HepG2 (cell line): ENCODE measurements around the gene GDF9. TPM values are rescaled to one million over a fixed set of nuclear protein-coding genes. Genes with fewer than 3 reads are reported as not detected.

Experiments used
- EED ChIP-seq: sonication (generic); formaldehyde crosslinking; IDR thresholded peaks from 2 replicates; pipeline ENCODE4 v1.5.0; 2020; ENCODE audit warnings: mild to moderate bottlenecking, missing genetic modification reagents
- MYNN ChIP-seq: sonication (generic); formaldehyde crosslinking; IDR thresholded peaks from 2 replicates; pipeline ENCODE4 v1.4.0; 2020; ENCODE audit warnings: mild to moderate bottlenecking, low read depth, missing genetic modification reagents
- PITX1 ChIP-seq: sonication (generic); formaldehyde crosslinking; IDR thresholded peaks from 2 replicates; pipeline ENCODE4 v1.5.1; 2020; ENCODE audit warnings: mild to moderate bottlenecking, missing genetic modification reagents
- POLR2AphosphoS5 ChIP-seq: IDR thresholded peaks from 2 replicates; pipeline ENCODE4 v1.6.1; 2012; ENCODE audit warnings: low read depth, low read length
- SIX4 ChIP-seq: sonication (generic); formaldehyde crosslinking; IDR thresholded peaks from 2 replicates; pipeline ENCODE4 v1.4.0; 2020; ENCODE audit warnings: missing genetic modification reagents
- SRSF4 ChIP-seq: fragments of 200-400 bp; formaldehyde crosslinking; IDR thresholded peaks from one replicate; pipeline ENCODE4 v1.6.1; 2018; ENCODE audit warnings: mild to moderate bottlenecking, low read depth, low read length, moderate library complexity; ENCODE audit not compliant: poor library complexity, severe bottlenecking
- ZNF121 ChIP-seq: sonication (generic); formaldehyde crosslinking; IDR thresholded peaks from 2 replicates; pipeline ENCODE4 v1.5.0; 2020; ENCODE audit warnings: mild to moderate bottlenecking, missing genetic modification reagents
- ZNF382 ChIP-seq: sonication (generic); formaldehyde crosslinking; IDR thresholded peaks from 2 replicates; pipeline ENCODE4 v1.5.0; 2020; ENCODE audit warnings: missing genetic modification reagents, mild to moderate bottlenecking, borderline replicate concordance
- ZNF567 ChIP-seq: sonication (generic); formaldehyde crosslinking; IDR thresholded peaks from 2 replicates; pipeline ENCODE4 v1.8.1; 2023; ENCODE audit warnings: mild to moderate bottlenecking, missing genetic modification reagents, borderline replicate concordance
- ZNF619 ChIP-seq: sonication (generic); formaldehyde crosslinking; IDR thresholded peaks from 2 replicates; pipeline ENCODE4 v1.4.0; 2020; ENCODE audit warnings: mild to moderate bottlenecking, missing genetic modification reagents
- ZNF772 ChIP-seq: sonication (generic); formaldehyde crosslinking; IDR thresholded peaks from 2 replicates; pipeline ENCODE4 v1.5.0; 2020; ENCODE audit warnings: mild to moderate bottlenecking, missing genetic modification reagents
- ZNF816 ChIP-seq: sonication (generic); formaldehyde crosslinking; IDR thresholded peaks from 2 replicates; pipeline ENCODE4 v1.8.0; 2022; ENCODE audit warnings: missing genetic modification reagents, mild to moderate bottlenecking, borderline replicate concordance
- polyA plus RNA-seq, 8 experiments: library from polyadenylated mRNA; depleted of rRNA in 3 of 8; stranded (reverse) in 7 of 8; unstranded in 1 of 8; fragments of >200 nt; fragmentation: Illumina TruSeq in 4 of 8; extraction: Trizol in 4 of 8; gene quantifications; 2 replicates each; pipeline versions ENCODE4 v1.2.1 to v1.2.3, GENCODE V29; 2011 to 2016; ENCODE audit warnings: low read depth in 4 of 8, missing spikeins in 1 of 8, mixed read lengths in 1 of 8; ENCODE audit not compliant: insufficient read depth in 1 of 8
- total RNA-seq, 5 experiments: library from RNA; depleted of rRNA; stranded (reverse); fragments of >200 nt; fragmentation: Illumina TruSeq; extraction: Trizol; gene quantifications; 2 replicates each; pipeline ENCODE4 v1.2.3, GENCODE V29; 2016; ENCODE audit warnings: low read depth in 1 of 5
- TF ChIP-seq, protein P1 (sequence below): sonication (generic); formaldehyde crosslinking; IDR thresholded peaks from 2 replicates; pipeline ENCODE4 v1.4.0; 2020; ENCODE audit warnings: missing genetic modification reagents
- TF ChIP-seq, protein P2 (sequence below): sonication (generic); formaldehyde crosslinking; IDR thresholded peaks from 2 replicates; pipeline ENCODE4 v1.8.1; 2023; ENCODE audit warnings: mild to moderate bottlenecking, missing genetic modification reagents
- TF ChIP-seq, protein P3 (sequence below): sonication (generic); formaldehyde crosslinking; conservative IDR thresholded peaks from 2 replicates; pipeline ENCODE4 v1.4.0; 2020; ENCODE audit warnings: missing genetic modification reagents
- TF ChIP-seq, protein P4 (sequence below): sonication (generic); formaldehyde crosslinking; IDR thresholded peaks from 2 replicates; pipeline ENCODE4 v1.8.1; 2023; ENCODE audit warnings: missing genetic modification reagents, inconsistent platforms, borderline replicate concordance
- TF ChIP-seq, protein P5 (sequence below): sonication (generic); formaldehyde crosslinking; IDR thresholded peaks from 2 replicates; pipeline ENCODE4 v1.8.1; 2023; ENCODE audit warnings: mild to moderate bottlenecking, moderate library complexity, missing genetic modification reagents

The GDF9 gene
- total and polyA plus RNA-seq, 2 of the 13 experiments (the other 11 are each of a cell fraction or from before 2014, with no cell fraction given): 0.33 to 0.38 TPM

DNA sequence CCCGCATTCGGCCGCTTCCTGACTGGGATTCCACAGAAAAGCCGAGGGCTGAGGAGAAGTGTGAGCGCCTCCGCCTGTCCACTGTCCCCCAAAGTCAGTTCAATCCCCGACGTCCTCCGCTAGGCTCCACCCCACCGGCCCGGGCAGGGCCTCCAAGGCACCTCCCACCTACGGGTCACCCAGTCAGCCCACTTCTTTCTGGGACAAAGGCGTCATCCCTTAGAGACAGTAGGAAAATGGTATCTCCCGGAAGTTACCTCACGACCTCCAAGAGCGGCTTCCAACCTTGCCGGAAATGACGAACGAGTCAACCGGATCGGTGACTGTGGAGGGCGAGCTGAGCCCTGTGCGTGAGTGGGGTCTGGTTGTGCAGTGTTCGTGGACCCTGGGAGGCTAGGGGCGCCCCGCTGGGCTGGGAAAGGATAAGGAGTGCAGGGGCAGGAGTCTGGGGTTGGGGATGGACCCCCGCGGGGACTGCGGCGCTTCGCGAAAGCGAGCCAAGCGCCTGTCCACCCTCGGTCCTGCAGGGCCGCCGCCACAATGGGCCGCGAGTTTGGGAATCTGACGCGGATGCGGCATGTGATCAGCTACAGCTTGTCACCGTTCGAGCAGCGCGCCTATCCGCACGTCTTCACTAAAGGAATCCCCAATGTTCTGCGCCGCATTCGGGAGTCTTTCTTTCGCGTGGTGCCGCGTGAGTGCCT lies at the start of gene GDF9, which contains the start of gene UQCRQ (continued):
- TF ChIP-seq ZNF772 (CRISPR knock-in tag): peak; percentile 92; the same call in 1 of the 2 replicates
- TF ChIP-seq ZNF382 (CRISPR knock-in tag): no peak
- no peak; the same call in 1 of the 2 replicates for TF ChIP-seq ZNF816
- TF ChIP-seq POLR2AphosphoS5: peak; percentile 95
- no peak for TF ChIP-seq SRSF4
- no peak for TF ChIP-seq ZNF567 (CRISPR knock-in tag)
- TF ChIP-seq ZNF121 (CRISPR knock-in tag): no peak
- 0 out of 2 replicates have a peak, but pooled peaks have one; percentile 42 for TF ChIP-seq SIX4 (CRISPR knock-in tag)
- peak; percentile 84 for TF ChIP-seq PITX1 (CRISPR knock-in tag)
- no peak for TF ChIP-seq EED
- TF ChIP-seq, protein P1, sequence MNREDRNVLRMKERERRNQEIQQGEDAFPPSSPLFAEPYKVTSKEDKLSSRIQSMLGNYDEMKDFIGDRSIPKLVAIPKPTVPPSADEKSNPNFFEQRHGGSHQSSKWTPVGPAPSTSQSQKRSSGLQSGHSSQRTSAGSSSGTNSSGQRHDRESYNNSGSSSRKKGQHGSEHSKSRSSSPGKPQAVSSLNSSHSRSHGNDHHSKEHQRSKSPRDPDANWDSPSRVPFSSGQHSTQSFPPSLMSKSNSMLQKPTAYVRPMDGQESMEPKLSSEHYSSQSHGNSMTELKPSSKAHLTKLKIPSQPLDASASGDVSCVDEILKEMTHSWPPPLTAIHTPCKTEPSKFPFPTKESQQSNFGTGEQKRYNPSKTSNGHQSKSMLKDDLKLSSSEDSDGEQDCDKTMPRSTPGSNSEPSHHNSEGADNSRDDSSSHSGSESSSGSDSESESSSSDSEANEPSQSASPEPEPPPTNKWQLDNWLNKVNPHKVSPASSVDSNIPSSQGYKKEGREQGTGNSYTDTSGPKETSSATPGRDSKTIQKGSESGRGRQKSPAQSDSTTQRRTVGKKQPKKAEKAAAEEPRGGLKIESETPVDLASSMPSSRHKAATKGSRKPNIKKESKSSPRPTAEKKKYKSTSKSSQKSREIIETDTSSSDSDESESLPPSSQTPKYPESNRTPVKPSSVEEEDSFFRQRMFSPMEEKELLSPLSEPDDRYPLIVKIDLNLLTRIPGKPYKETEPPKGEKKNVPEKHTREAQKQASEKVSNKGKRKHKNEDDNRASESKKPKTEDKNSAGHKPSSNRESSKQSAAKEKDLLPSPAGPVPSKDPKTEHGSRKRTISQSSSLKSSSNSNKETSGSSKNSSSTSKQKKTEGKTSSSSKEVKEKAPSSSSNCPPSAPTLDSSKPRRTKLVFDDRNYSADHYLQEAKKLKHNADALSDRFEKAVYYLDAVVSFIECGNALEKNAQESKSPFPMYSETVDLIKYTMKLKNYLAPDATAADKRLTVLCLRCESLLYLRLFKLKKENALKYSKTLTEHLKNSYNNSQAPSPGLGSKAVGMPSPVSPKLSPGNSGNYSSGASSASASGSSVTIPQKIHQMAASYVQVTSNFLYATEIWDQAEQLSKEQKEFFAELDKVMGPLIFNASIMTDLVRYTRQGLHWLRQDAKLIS (CRISPR knock-in tag): peak; percentile 73; the same call in 1 of the 2 replicates
- TF ChIP-seq, protein P2, sequence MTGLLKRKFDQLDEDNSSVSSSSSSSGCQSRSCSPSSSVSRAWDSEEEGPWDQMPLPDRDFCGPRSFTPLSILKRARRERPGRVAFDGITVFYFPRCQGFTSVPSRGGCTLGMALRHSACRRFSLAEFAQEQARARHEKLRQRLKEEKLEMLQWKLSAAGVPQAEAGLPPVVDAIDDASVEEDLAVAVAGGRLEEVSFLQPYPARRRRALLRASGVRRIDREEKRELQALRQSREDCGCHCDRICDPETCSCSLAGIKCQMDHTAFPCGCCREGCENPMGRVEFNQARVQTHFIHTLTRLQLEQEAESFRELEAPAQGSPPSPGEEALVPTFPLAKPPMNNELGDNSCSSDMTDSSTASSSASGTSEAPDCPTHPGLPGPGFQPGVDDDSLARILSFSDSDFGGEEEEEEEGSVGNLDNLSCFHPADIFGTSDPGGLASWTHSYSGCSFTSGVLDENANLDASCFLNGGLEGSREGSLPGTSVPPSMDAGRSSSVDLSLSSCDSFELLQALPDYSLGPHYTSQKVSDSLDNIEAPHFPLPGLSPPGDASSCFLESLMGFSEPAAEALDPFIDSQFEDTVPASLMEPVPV (CRISPR knock-in tag): peak; percentile 85
- TF ChIP-seq, protein P3, sequence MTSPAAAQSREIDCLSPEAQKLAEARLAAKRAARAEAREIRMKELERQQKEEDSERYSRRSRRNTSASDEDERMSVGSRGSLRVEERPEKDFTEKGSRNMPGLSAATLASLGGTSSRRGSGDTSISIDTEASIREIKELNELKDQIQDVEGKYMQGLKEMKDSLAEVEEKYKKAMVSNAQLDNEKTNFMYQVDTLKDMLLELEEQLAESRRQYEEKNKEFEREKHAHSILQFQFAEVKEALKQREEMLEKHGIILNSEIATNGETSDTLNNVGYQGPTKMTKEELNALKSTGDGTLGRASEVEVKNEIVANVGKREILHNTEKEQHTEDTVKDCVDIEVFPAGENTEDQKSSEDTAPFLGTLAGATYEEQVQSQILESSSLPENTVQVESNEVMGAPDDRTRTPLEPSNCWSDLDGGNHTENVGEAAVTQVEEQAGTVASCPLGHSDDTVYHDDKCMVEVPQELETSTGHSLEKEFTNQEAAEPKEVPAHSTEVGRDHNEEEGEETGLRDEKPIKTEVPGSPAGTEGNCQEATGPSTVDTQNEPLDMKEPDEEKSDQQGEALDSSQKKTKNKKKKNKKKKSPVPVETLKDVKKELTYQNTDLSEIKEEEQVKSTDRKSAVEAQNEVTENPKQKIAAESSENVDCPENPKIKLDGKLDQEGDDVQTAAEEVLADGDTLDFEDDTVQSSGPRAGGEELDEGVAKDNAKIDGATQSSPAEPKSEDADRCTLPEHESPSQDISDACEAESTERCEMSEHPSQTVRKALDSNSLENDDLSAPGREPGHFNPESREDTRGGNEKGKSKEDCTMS (CRISPR knock-in tag): no peak; the same call in 1 of the 2 replicates
- TF ChIP-seq ZNF619: peak; percentile 8; the same call in 1 of the 2 replicates
- TF ChIP-seq, protein P4, sequence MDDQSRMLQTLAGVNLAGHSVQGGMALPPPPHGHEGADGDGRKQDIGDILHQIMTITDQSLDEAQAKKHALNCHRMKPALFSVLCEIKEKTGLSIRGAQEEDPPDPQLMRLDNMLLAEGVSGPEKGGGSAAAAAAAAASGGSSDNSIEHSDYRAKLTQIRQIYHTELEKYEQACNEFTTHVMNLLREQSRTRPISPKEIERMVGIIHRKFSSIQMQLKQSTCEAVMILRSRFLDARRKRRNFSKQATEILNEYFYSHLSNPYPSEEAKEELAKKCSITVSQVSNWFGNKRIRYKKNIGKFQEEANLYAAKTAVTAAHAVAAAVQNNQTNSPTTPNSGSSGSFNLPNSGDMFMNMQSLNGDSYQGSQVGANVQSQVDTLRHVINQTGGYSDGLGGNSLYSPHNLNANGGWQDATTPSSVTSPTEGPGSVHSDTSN (CRISPR knock-in tag): no peak
- no peak for TF ChIP-seq MYNN (CRISPR knock-in tag)
- TF ChIP-seq, protein P5, sequence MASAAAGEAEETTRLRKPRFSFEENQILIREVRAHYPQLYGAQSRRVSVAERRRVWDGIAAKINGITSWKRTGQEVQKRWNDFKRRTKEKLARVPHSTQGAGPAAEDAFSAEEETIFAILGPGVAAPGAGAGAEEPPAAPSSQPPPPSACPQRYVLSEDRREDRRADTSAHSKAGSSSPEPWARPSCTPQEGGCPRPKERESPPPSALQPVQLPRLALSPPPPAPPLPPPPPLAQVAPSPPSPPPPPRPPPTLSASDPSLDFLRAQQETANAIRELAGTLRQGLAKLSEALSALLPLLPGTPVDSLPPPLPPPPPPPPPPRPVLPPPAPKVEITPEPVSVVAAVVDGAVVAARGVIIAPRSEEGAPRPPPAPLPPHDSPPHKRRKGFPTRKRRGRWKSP (CRISPR knock-in tag): peak; percentile 61; the same call in 1 of the 2 replicates
